A549 (cell line): ENCODE measurements around the gene TBC1D19. TPM values are rescaled to one million over a fixed set of nuclear protein-coding genes. Genes with fewer than 3 reads are reported as not detected.

Source experiments
- ATAC-seq, 2 experiments: fragments of 200-7000 bp in 1 of 2; fragments of >200 bp in 1 of 2; cut with Nextera tagmentation in 1 of 2; cut with Tn5 transposase in 1 of 2; 3 replicates each; pipeline versions ENCODE4 v1.8.0 to v1.9.1; 2018 to 2020; ENCODE audit warnings: mild to moderate bottlenecking in 1 of 2, moderate library complexity in 1 of 2
- CTCF ChIA-PET: fragments of 300-600 bp; sonication (Branson Sonifier 250); formaldehyde crosslinking; extraction: SDS; loops from one replicate; lab custom pipeline; 2021; ENCODE audit warnings: antibody characterized with exemption, inconsistent platforms; lab: Yijun Ruan, JAX
- POLR2A ChIA-PET: fragments of 350-600 bp; formaldehyde crosslinking; extraction: SDS; loops from one replicate; lab custom pipeline; 2021; ENCODE audit warnings: antibody characterized with exemption, inconsistent platforms; lab: Yijun Ruan, JAX
- DNase-seq, 2 experiments: peaks; one replicate each; pipeline versions ENCODE4 v3.0.0 to v3.0.0-alpha.2; 2011 to 2016; ENCODE audit warnings: low read depth in 1 of 2, low spot score in 1 of 2
- FAIRE-seq: peaks from 2 replicates; lab custom pipeline; 2011; peaks lifted over from hg19 to GRCh38; lab: Jason Lieb, UNC
- H3K27ac ChIP-seq, 2 experiments: fragments of >200 bp; sonication (Bioruptor Twin); formaldehyde crosslinking; 3 replicates each; pipeline ENCODE4 v1.5.1; 2016 to 2017
- H3K4me1 ChIP-seq: fragments of >200 bp; sonication (Bioruptor Twin); formaldehyde crosslinking; 3 replicates; pipeline ENCODE4 v1.6.1; 2016
- H3K4me2 ChIP-seq: fragments of >200 bp; sonication (Bioruptor Twin); formaldehyde crosslinking; 3 replicates; pipeline ENCODE4 v1.6.1; 2016
- H3K4me3 ChIP-seq: fragments of >200 bp; sonication (Bioruptor Twin); formaldehyde crosslinking; 3 replicates; pipeline ENCODE4 v1.5.1; 2016
- H3K9me3 ChIP-seq: fragments of >200 bp; sonication (Bioruptor Twin); formaldehyde crosslinking; 3 replicates; pipeline ENCODE4 v1.6.1; 2016
- BHLHE40 ChIP-seq: IDR thresholded peaks from 2 replicates; pipeline ENCODE4 v1.6.1; 2012; ENCODE audit warnings: low read depth, low read length, inconsistent platforms
- CBX2 ChIP-seq: fragments of 200-600 bp; sonication (generic); IDR thresholded peaks from 2 replicates; pipeline ENCODE4 v1.6.1; 2016; ENCODE audit warnings: low read depth, mild to moderate bottlenecking, borderline replicate concordance
- CBX8 ChIP-seq: fragments of 200-600 bp; sonication (generic); IDR thresholded peaks from 2 replicates; pipeline ENCODE4 v1.6.1; 2016
- CHD2 ChIP-seq: fragments of 150-350 bp; IDR thresholded peaks from 2 replicates; pipeline ENCODE4 v1.6.1; 2014; ENCODE audit warnings: low read length; ENCODE audit not compliant: partially characterized antibody
- CHD4 ChIP-seq: fragments of 200-600 bp; sonication (generic); IDR thresholded peaks from 2 replicates; pipeline ENCODE4 v1.6.1; 2016; ENCODE audit warnings: antibody characterized with exemption, mild to moderate bottlenecking, borderline replicate concordance
- HEYL ChIP-seq: fragments of 250-450 bp; sonication (Bioruptor Pico); IDR thresholded peaks from 2 replicates; pipeline ENCODE4 v1.8.0; 2021; ENCODE audit warnings: mild to moderate bottlenecking, moderate library complexity
- HOXB13 ChIP-seq: fragments of 250-450 bp; sonication (Bioruptor Pico); IDR thresholded peaks from 2 replicates; pipeline ENCODE4 v1.5.0; 2020; ENCODE audit warnings: low read depth, mild to moderate bottlenecking, moderate library complexity
- JUN ChIP-seq, 2 experiments: fragments of >200 bp; sonication (Bioruptor Twin); formaldehyde crosslinking; IDR thresholded peaks; 2 replicates in 1 of 2; 3 replicates in 1 of 2; pipeline ENCODE4 v1.6.1; 2016 to 2017
- JUNB ChIP-seq: fragments of >200 bp; sonication (Bioruptor Twin); formaldehyde crosslinking; IDR thresholded peaks from 2 replicates; pipeline ENCODE4 v1.6.1; 2016
- KDM1A ChIP-seq: fragments of 200-600 bp; sonication (generic); IDR thresholded peaks from 2 replicates; pipeline ENCODE4 v1.6.1; 2016; ENCODE audit warnings: low read depth, mild to moderate bottlenecking
- KDM5A ChIP-seq: fragments of 200-600 bp; sonication (generic); IDR thresholded peaks from 2 replicates; pipeline ENCODE4 v1.6.1; 2016; ENCODE audit warnings: antibody characterized with exemption, mild to moderate bottlenecking
- MAFK ChIP-seq: fragments of 450-650 bp; IDR thresholded peaks from 2 replicates; pipeline ENCODE4 v1.6.1; 2014; ENCODE audit not compliant: partially characterized antibody
- MYC ChIP-seq: IDR thresholded peaks from 2 replicates; pipeline ENCODE4 v1.6.1; 2012; ENCODE audit warnings: mild to moderate bottlenecking, inconsistent platforms, low read length, improper control_type of control experiment, borderline replicate concordance
- NPAS2 ChIP-seq: fragments of 250-450 bp; sonication (Bioruptor Pico); IDR thresholded peaks from 2 replicates; pipeline ENCODE4 v1.8.0; 2022; ENCODE audit warnings: mild to moderate bottlenecking, moderate library complexity, borderline replicate concordance
- NR3C1 ChIP-seq: fragments of >200 bp; sonication (Bioruptor Twin); formaldehyde crosslinking; IDR thresholded peaks from 3 replicates; pipeline ENCODE4 v1.6.1; 2017
- PHF8 ChIP-seq: fragments of 200-600 bp; sonication (generic); IDR thresholded peaks from 2 replicates; pipeline ENCODE4 v1.6.1; 2016; ENCODE audit warnings: low read depth, mild to moderate bottlenecking, antibody characterized with exemption, moderate library complexity, borderline replicate concordance
- RAD21 ChIP-seq, 2 experiments: fragments of >200 bp in 1 of 2; sonication (Bioruptor Twin) in 1 of 2; formaldehyde crosslinking in 1 of 2; IDR thresholded peaks in 1 of 2; conservative IDR thresholded peaks in 1 of 2; 2 replicates in 1 of 2; 3 replicates in 1 of 2; pipeline ENCODE4 v1.6.1; 2012 to 2018; ENCODE audit warnings: inconsistent platforms in 1 of 2
- RARB ChIP-seq: fragments of 250-450 bp; sonication (Bioruptor Pico); IDR thresholded peaks from 2 replicates; pipeline ENCODE4 v1.8.0; 2021; ENCODE audit warnings: mild to moderate bottlenecking, moderate library complexity
- RCOR1 ChIP-seq: fragments of 150-350 bp; IDR thresholded peaks from 2 replicates; pipeline ENCODE4 v1.6.1; 2014; ENCODE audit warnings: antibody characterized with exemption, low read length, low read depth
- RNF2 ChIP-seq: fragments of 200-600 bp; sonication (generic); IDR thresholded peaks from 2 replicates; pipeline ENCODE4 v1.6.1; 2016; ENCODE audit warnings: low read depth, mild to moderate bottlenecking, antibody characterized with exemption, moderate library complexity, borderline replicate concordance
- SMC3 ChIP-seq: fragments of >200 bp; sonication (Bioruptor Twin); formaldehyde crosslinking; IDR thresholded peaks from 3 replicates; pipeline ENCODE4 v1.6.1; 2018; ENCODE audit warnings: inconsistent platforms
- ZSCAN20 ChIP-seq: fragments of 250-450 bp; sonication (Bioruptor Pico); IDR thresholded peaks from 2 replicates; pipeline ENCODE4 v1.8.0; 2022; ENCODE audit warnings: mild to moderate bottlenecking, moderate library complexity
- WGBS: methylation state at CpG from one replicate; pipeline ENCODE4 v1.1.6; 2017; ENCODE audit errors: missing lambda C conversion rate; 5-methylcytosine and 5-hydroxymethylcytosine counted together
- polyA plus RNA-seq, 4 experiments: library from polyadenylated mRNA; depleted of rRNA in 3 of 4; stranded (reverse); fragments of >200 nt; fragmentation: RNase III in 1 of 4; extraction: RNeasy Plus Mini Kit Qiagen cat#74134 plus additional on column Dnase treatment in 1 of 4; gene quantifications; 2 replicates in 3 of 4; 3 replicates in 1 of 4; pipeline ENCODE4 v1.2.3, GENCODE V29; 2011 to 2017
- TF ChIP-seq, protein P1 (sequence below): fragments of 250-450 bp; sonication (Bioruptor Pico); IDR thresholded peaks from 2 replicates; pipeline ENCODE4 v1.5.0; 2021; ENCODE audit warnings: mild to moderate bottlenecking, moderate library complexity, borderline replicate concordance
- TF ChIP-seq, protein P2 (sequence below): IDR thresholded peaks from 2 replicates; pipeline ENCODE4 v1.6.1; 2012
- TF ChIP-seq, protein P3 (sequence below): fragments of >200 bp; sonication (Bioruptor Twin); formaldehyde crosslinking; IDR thresholded peaks from 2 replicates; pipeline ENCODE4 v1.6.1; 2016
- TF ChIP-seq, protein P4 (sequence below): fragments of 150-350 bp; IDR thresholded peaks from 2 replicates; pipeline ENCODE4 v1.6.1; 2014; ENCODE audit warnings: low read depth, mild to moderate bottlenecking, low read length
- TF ChIP-seq, protein P5 (sequence below): fragments of 450-650 bp; IDR thresholded peaks from 2 replicates; pipeline ENCODE4 v1.6.1; 2014; ENCODE audit warnings: antibody characterized with exemption
- TF ChIP-seq, protein P6 (sequence below): IDR thresholded peaks from 2 replicates; pipeline ENCODE4 v1.6.1; 2012; ENCODE audit warnings: low read depth, borderline replicate concordance

The TBC1D19 gene
- polyA plus RNA-seq, 2 of the 4 experiments (the other 2 are of a cell fraction): 4.1 to 11.7 TPM

DNA sequence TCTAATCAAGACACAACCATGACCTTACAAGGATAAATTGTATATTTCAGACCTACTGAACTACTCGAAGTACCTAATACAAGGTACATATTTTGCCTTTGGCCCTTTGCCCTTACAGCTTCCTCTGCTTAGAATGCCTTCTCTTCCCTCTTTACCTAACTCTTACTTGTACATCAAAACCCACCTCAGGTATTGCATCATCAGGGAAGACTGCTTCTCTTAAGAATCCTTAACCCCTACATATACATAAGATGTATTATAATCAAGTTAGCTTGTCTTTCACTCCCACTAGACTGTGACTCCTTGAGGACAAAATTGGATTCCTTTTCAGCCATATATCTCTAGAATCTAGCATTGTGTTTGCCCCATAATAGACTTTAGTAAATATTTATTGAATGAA is 175.0 kb downstream of the TBC1D19 start:
- CTCF ChIA-PET: no interaction called here
- DNase-seq (no peak), FAIRE-seq (no peak), ATAC-seq (no peak)
- 64% methylated on average over 1 of the region's 1 CpG for WGBS
- Histone ChIP-seq H3K27ac (no peak overlapping the region), H3K4me1 (no peaks in the 10 kb centered on the region), H3K9me3 (no peaks in the 10 kb centered on the region), H3K4me2 (no peak overlapping the region), H3K4me3 (no peak overlapping the region)
- POLR2A ChIA-PET: no interaction called here
- TF ChIP-seq, protein P1, sequence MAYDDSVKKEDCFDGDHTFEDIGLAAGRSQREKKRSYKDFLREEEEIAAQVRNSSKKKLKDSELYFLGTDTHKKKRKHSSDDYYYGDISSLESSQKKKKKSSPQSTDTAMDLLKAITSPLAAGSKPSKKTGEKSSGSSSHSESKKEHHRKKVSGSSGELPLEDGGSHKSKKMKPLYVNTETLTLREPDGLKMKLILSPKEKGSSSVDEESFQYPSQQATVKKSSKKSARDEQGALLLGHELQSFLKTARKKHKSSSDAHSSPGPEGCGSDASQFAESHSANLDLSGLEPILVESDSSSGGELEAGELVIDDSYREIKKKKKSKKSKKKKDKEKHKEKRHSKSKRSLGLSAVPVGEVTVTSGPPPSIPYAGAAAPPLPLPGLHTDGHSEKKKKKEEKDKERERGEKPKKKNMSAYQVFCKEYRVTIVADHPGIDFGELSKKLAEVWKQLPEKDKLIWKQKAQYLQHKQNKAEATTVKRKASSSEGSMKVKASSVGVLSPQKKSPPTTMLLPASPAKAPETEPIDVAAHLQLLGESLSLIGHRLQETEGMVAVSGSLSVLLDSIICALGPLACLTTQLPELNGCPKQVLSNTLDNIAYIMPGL (CRISPR knock-in tag): no peak
- TF ChIP-seq MYC (no peak), JUN (IDR thresholded peaks at IDR 0.05) (no peak), PHF8 (no peak), BHLHE40 (no peak), CHD4 (no peak), HEYL (CRISPR knock-in tag) (no peak), ZSCAN20 (no peak), NR3C1 (no peak), KDM1A (no peak), CBX2 (no peak), KDM5A (no peak)
- TF ChIP-seq, protein P2, sequence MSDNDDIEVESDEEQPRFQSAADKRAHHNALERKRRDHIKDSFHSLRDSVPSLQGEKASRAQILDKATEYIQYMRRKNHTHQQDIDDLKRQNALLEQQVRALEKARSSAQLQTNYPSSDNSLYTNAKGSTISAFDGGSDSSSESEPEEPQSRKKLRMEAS: no peak
- TF ChIP-seq, protein P3, sequence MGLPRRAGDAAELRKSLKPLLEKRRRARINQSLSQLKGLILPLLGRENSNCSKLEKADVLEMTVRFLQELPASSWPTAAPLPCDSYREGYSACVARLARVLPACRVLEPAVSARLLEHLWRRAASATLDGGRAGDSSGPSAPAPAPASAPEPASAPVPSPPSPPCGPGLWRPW: no peak
- TF ChIP-seq, protein P4, sequence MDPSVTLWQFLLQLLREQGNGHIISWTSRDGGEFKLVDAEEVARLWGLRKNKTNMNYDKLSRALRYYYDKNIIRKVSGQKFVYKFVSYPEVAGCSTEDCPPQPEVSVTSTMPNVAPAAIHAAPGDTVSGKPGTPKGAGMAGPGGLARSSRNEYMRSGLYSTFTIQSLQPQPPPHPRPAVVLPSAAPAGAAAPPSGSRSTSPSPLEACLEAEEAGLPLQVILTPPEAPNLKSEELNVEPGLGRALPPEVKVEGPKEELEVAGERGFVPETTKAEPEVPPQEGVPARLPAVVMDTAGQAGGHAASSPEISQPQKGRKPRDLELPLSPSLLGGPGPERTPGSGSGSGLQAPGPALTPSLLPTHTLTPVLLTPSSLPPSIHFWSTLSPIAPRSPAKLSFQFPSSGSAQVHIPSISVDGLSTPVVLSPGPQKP: no peak

DNA sequence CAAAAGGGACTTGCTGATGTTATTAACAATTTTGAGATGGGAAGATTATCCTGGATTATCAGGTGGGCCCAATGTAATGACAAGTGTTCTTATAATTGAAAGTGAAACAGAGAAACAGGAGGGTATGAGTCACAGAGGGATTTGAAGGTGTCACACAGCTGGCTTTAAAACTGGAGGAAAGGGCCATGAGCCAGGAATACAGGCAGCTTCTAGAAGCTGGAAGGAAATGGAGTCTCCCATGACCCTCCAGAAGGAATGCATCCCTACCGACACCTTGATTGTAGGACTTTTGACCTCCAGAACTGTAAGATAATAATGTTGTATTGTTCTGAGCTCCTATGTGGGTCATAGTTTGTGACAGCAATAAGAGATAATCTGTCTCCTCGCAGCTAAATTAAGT is 178.8 kb downstream of the TBC1D19 start:
- DNase-seq: no peak
- WGBS: 87% methylated on average over 2 of the region's 2 CpGs
- POLR2A ChIA-PET: no interaction called here
- CTCF ChIA-PET: interaction anchor here (0.5 kb wide), 1 partner anchor 777 kb away, joined by 4 read pairs; no protein-coding TSS in a partner anchor
- ATAC-seq: no peak
- H3K27ac ChIP-seq: no peak overlapping the region
- no peak for FAIRE-seq
- no peaks in the 10 kb centered on the region for H3K9me3 ChIP-seq
- H3K4me1 ChIP-seq: no peaks in the 10 kb centered on the region
- H3K4me3 ChIP-seq: no peak overlapping the region
- no peak for TF ChIP-seq HOXB13
- no peak for TF ChIP-seq CHD4
- no peak for TF ChIP-seq JUNB
- TF ChIP-seq, protein P5, sequence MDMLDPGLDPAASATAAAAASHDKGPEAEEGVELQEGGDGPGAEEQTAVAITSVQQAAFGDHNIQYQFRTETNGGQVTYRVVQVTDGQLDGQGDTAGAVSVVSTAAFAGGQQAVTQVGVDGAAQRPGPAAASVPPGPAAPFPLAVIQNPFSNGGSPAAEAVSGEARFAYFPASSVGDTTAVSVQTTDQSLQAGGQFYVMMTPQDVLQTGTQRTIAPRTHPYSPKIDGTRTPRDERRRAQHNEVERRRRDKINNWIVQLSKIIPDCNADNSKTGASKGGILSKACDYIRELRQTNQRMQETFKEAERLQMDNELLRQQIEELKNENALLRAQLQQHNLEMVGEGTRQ: no peak
- TF ChIP-seq RARB (CRISPR knock-in tag): no peak
- TF ChIP-seq, protein P6, sequence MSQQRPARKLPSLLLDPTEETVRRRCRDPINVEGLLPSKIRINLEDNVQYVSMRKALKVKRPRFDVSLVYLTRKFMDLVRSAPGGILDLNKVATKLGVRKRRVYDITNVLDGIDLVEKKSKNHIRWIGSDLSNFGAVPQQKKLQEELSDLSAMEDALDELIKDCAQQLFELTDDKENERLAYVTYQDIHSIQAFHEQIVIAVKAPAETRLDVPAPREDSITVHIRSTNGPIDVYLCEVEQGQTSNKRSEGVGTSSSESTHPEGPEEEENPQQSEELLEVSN: no peak
- no peak for TF ChIP-seq SMC3
- no peak for TF ChIP-seq CHD2
- no peak for TF ChIP-seq NPAS2 (CRISPR knock-in tag)
- no peak for TF ChIP-seq RCOR1
- TF ChIP-seq RAD21 (conservative IDR thresholded peaks at IDR 0.05 in 1 of 2, IDR thresholded peaks at IDR 0.05 in 1 of 2): no peak
- TF ChIP-seq, protein P4: no peak
- no peak for TF ChIP-seq MYC
- TF ChIP-seq RNF2: no peak
- no peak for TF ChIP-seq CBX8
- TF ChIP-seq MAFK: no peak
- TF ChIP-seq ZSCAN20: no peak
- H3K4me2 ChIP-seq: no peak overlapping the region
